HFF-Myc (cell line): ENCODE measurements around the gene CLEC4G.

Experiments
- DNase-seq: peaks from one replicate; pipeline ENCODE4 v3.0.0-alpha.2; 2011; ENCODE audit warnings: low read depth; ENCODE audit errors: extremely low read depth
- H3K4me3 ChIP-seq: replicated peaks from 2 replicates; pipeline ENCODE4 v1.5.1; 2011; ENCODE audit warnings: low read depth, mild to moderate bottlenecking, control low read depth, low read length
- TF ChIP-seq, protein P1 (sequence below): IDR thresholded peaks from 2 replicates; pipeline ENCODE4 v1.5.1; 2012; ENCODE audit warnings: mild to moderate bottlenecking, low read depth, low read length, control low read depth; ENCODE audit errors: missing control alignments

CLEC4G gene, protein sequence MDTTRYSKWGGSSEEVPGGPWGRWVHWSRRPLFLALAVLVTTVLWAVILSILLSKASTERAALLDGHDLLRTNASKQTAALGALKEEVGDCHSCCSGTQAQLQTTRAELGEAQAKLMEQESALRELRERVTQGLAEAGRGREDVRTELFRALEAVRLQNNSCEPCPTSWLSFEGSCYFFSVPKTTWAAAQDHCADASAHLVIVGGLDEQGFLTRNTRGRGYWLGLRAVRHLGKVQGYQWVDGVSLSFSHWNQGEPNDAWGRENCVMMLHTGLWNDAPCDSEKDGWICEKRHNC

DNA sequence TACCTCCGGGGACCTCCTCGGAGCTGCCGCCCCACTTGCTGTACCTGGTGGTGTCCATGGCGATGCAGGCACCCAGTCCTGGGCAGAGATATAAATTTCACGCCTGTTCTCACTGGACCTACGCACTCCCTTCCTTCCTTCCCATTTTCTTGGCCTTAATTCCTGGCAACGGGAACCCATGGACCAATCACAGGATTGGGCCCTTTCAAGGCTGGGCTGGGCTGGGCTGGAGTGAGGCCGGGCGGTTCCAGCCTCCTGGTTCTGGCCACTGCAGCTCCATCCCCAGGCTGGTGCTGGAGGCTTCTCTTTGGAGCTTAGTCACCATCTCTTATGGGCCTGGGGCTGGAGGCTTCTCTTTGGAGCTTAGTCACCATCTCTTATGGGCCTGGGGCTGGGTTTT, at the start of gene CLEC4G:
CLEC4G (minus strand) TSS at position 66 of the 400 bp plus-strand sequence; CDS start at position 58, 8 bp downstream.
- no peak within 1 kb of the TSS for H3K4me3 ChIP-seq
- DNase-seq = no peak
- TF ChIP-seq, protein P1, sequence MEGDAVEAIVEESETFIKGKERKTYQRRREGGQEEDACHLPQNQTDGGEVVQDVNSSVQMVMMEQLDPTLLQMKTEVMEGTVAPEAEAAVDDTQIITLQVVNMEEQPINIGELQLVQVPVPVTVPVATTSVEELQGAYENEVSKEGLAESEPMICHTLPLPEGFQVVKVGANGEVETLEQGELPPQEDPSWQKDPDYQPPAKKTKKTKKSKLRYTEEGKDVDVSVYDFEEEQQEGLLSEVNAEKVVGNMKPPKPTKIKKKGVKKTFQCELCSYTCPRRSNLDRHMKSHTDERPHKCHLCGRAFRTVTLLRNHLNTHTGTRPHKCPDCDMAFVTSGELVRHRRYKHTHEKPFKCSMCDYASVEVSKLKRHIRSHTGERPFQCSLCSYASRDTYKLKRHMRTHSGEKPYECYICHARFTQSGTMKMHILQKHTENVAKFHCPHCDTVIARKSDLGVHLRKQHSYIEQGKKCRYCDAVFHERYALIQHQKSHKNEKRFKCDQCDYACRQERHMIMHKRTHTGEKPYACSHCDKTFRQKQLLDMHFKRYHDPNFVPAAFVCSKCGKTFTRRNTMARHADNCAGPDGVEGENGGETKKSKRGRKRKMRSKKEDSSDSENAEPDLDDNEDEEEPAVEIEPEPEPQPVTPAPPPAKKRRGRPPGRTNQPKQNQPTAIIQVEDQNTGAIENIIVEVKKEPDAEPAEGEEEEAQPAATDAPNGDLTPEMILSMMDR = no peak

DNA sequence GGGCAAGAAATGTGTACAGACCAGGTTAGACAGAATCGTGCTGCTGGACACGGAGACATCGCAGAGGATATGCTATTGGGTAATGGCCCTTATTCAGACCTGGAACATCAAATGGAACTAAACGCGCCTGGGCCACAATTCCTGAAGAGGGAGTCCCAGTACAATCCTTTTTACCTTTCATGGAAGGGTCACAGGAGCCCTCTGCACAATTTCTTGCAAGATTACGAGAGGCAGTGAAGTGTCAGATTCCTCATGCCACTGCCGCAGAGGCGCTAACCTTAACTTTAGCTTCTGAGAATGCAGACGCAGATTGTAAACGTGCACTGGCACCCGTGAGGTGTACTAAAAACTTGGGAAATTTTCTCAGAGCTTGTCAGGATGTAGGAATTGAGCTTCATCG, 49.2 kb upstream of the CLEC4G start:
- TF ChIP-seq, protein P1 = no peak
- H3K4me3 ChIP-seq = no peak overlapping the region
- DNase-seq = no peak

DNA sequence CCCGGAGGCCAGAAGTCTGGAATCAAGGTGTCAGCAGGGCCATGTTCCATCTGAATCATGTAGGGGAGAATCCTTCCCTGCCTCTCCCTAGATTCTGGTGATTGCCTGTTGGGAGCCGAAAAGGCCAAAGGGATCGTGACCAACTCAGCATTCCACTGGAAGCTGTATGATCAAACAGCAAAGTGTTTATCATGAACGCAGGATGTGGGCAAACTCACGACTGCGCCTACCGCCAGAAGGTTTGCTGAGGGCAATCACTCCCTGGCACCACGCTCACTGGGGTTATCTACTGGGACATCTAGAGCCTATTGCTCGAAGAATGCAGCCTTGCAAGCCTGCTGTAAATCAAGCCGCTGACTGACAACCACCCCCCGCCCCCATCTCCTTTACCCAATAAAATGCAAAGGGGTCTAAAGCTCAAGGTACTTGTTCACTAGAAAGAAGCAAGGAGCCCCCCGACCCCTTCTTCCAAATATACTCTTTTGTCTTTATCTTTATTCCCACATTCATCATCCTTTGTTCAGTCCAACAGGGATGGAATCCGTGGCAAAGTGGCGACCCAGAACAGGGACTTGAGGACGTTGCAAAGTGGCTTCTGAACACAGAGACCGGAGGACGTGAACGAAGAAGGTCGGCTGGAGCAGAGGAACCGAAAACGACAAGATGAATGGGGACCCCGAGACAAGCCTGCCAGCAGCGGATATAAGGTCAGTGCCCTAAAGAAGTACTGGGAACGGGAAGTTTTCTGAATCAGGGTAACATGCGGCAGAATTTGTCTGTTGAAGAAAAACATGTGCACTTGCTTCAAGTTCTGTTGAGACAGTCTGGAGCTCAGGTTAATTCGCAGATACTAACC, 47.9 kb upstream of the CLEC4G start:
- H3K4me3 ChIP-seq = no peak overlapping the region
- TF ChIP-seq, protein P1 = no peak
- no peak for DNase-seq

DNA sequence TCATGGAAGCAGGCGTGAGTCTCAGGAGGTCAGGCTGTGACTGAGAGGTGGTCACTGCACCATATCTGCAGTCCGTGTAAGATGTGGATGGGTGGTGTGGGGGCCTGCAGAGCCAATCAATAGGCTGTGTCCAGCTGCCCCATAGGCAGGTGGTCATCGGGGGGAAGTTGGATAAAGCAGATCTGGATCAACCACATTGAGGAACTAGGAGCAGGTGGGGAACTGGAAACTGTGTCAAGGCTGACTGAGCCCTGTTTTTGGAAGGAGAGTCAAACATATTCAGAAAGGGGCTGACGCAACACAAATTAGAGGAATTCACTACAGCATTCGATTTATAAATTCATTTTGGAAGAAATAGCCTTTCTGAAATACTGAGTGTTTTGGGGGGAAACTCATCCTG, 46.2 kb upstream of the CLEC4G start:
- H3K4me3 ChIP-seq = no peak overlapping the region
- DNase-seq = no peak
- TF ChIP-seq, protein P1 = no peak

DNA sequence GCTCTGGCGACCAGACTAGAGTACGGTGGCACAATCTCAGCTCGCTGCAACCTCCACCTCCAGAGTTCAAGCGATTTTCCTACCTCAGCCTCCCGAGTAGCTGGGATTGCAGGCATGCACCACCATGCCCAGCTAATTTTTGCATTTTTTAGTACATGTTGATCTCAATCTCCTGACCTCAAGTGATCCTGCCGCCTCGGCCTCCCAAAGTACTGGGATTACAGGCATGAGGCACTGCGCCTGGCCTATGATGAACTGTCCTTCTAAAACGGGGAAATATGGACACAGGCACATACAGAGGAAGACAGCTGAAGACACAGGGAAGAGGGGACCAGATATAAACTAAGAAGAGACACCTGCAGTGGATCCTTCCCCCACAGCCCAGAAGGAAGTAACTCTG, 43.9 kb upstream of the CLEC4G start:
- TF ChIP-seq, protein P1 = no peak
- DNase-seq = no peak
- H3K4me3 ChIP-seq = no peak overlapping the region

DNA sequence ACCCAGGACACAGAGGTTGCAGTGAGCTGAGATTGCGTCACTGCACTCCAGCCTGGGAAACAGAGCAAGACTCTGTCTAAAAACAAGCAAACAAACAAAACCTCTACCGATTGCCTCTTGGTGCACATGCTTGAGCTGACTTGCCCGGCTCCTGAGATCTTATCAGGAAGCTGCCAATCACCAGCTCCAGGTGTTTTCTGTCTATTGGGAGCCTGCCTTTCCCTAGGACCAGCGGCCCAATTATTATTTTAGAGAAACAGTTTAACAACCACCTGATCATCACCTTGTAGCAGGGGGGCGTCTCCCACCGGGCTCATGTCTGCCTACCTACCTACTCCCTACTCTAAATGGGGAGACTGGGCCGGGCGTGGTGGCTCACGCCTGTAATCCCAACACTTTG, 41.9 kb upstream of the CLEC4G start:
- H3K4me3 ChIP-seq = no peak overlapping the region
- no peak for DNase-seq
- TF ChIP-seq, protein P1 = no peak
